ENCODE measurements around the gene CST5.
"Not testable (repeated sequence)": the region's sequence is repeated elsewhere in the genome, so short reads cannot be mapped to it uniquely, and the experiment has no call there.

DNA sequence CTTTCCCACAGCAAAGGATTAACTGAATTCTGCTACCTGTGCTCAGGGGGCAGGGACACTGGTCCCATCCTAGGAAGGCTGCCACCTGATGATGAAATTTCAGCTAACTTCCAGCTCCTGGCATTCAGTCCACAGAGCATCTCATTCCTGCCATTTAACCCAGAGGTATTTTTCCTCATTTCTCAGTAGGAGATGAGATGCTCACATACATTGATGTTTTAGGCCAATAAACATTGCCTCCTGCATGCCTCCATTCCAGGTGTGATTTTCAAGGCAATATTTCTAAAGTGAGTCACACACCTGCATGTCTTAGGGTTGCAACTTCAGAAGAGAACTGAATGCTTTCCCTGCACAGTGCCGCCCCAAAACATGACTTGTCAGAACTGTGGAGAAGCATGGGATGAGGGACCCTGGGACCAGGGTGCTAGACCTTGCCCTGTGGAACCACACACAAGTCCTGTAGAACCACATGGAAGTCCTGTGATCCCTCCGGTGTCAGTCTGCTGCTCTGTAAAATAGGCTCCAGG, 1.5 kb downstream of the CST5 start:
- TF ChIP-seq, protein P1, sequence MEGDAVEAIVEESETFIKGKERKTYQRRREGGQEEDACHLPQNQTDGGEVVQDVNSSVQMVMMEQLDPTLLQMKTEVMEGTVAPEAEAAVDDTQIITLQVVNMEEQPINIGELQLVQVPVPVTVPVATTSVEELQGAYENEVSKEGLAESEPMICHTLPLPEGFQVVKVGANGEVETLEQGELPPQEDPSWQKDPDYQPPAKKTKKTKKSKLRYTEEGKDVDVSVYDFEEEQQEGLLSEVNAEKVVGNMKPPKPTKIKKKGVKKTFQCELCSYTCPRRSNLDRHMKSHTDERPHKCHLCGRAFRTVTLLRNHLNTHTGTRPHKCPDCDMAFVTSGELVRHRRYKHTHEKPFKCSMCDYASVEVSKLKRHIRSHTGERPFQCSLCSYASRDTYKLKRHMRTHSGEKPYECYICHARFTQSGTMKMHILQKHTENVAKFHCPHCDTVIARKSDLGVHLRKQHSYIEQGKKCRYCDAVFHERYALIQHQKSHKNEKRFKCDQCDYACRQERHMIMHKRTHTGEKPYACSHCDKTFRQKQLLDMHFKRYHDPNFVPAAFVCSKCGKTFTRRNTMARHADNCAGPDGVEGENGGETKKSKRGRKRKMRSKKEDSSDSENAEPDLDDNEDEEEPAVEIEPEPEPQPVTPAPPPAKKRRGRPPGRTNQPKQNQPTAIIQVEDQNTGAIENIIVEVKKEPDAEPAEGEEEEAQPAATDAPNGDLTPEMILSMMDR (IDR thresholded peaks at IDR 0.05), result not testable (repeated sequence)
- not testable (repeated sequence) for TF ChIP-seq POLR2A (IDR thresholded peaks at IDR 0.05)

Measured in heart left ventricle (tissue), 13 donors.